Measurements from ENCODE around the gene PXN.
"Not testable (repeated sequence)": the region's sequence is repeated elsewhere in the genome, so short reads cannot be mapped to it uniquely, and the experiment has no call there.

The PXN gene

GRCh38 chr12:120261951-120262851 is 3.3 kb downstream of the PXN start:
- DNase-seq: peak; percentile 37

DNA sequence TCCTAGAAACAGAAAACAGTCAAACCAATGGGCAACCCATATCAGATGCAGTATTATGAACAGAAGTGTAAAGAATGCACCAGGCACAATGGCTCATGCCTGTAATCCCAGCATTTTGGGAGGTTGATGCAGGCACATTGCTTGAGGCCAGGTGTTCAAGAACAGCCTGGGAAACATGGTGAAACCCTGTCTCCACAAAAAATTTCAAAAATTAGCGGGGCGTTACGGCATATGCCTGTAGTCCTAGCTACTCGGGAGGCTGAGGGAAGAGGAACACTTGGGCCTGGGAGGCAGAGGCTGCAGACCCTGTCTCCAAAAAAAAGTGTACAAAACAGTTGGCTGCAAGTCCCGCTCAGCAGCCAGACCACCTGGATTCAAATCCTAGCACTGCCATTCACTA is 4.9 kb downstream of the PXN start:
- DNase-seq: no peak

- DNase-seq: no peak
These were observed 5.9 kb downstream of the PXN start for GRCh38 chr12:120259418-120260202.

DNA sequence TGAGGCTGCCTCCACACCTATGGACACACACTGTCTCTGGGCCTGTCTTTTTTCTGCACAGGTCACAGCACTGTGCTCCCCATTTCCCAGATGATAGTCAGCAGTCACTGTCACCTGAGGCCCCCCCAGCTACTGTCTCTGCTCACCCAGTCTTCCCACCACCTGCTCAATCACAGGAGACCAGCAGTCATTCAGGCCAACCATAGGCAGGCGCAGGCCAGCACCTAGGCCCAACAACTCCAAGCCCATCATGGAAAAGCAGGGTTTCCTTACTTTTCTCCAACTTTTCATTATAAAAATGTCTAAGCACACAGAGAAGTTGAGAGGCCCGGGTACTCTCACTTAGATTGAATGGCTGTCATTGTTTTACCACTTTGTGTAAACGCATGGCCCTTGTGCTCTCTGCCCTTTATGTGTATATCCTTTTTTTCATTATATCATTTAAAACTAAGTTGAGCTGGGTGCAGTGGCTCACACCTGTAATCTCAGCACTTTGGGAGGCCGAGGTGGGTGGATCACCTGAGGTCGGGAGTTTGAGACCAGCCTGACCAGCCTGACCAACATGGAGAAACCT is 7.1 kb downstream of the PXN start:
- DNase-seq: no peak

DNA sequence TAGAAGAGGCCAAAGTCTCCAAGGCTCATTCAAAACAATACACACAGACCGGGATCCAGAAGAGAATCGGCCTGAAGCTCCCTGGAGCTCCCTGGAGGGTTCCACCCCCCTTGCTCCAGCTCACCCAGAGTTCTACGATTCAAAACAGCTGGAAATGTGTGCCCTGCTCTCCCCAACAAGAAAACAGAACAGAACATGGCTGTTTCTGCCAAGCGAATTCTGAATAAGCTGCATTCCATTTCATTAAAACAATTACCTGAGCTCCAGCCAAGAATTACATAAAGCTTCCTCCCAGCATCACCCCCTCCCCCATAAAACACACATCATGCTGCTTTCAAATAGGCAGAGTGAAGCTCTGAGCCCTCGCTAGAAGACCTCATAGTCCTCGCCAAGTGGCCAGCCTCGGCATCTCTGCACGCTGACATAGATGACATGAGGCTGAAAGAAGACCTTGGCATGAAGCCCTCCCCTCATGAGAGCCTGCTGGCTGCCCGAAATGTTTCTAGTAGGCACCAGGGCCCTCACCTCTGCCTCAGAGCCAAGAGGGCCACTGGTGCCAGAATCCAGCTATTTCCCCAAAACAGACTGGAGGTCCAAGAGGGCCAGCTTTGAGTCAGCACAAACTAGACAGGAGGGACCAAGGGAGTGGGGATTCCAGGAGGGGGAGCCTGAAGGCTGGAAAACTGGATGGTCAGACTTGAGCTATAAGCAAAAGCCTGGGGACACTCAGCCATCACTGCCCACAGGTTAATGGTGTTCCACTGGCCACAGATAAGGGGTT is 8.3 kb downstream of the PXN start:
- no peak for DNase-seq

GRCh38 chr12:120254809-120255208 is 10.7 kb downstream of the PXN start:
- DNase-seq: no peak

GRCh38 chr12:120253313-120253712 is 12.2 kb downstream of the PXN start:
- DNase-seq: peak; percentile 80

DNA sequence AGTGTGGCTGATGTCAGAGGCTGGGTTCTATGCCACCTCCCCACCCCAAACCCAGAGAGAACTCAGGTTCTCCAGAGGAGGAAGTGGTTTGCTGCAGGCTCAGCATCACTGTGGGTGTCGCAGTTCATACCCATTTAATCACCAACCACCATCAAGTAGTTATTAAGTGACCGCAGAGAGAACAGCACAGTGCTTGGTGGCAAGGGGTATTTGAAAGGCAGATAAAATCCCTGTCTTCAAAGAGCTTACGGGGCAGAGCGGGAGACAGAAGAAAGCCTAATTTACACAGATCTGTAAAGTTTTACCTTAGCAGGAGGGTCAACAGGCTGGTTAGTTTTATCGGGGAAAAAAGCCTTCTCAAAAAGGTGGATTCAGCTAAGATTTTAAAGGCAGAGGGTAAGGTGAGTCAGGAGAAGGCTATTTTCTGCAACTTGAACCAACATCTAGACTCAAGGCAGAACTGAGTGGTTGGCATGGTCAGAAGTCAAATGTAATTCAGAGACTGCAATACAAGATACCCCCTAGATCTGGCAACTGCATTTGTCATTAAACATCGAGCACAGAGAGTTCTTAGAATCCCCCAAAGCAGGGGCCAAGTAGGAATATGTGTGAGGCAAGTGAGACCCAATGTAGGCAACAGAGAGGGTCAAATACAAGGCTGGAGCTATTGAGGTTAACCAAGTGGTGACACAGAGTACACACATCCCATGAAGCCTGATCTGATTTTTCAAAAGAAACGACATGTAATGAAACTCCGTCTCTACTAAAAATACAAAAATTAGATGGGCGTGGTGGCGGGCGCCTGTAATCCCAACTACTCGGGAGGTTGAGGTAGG is 13.2 kb downstream of the PXN start:
- DNase-seq: peak; percentile 91

GRCh38 chr12:120251364-120252070 is 14.0 kb downstream of the PXN start:
- DNase-seq: not testable (repeated sequence)

DNA sequence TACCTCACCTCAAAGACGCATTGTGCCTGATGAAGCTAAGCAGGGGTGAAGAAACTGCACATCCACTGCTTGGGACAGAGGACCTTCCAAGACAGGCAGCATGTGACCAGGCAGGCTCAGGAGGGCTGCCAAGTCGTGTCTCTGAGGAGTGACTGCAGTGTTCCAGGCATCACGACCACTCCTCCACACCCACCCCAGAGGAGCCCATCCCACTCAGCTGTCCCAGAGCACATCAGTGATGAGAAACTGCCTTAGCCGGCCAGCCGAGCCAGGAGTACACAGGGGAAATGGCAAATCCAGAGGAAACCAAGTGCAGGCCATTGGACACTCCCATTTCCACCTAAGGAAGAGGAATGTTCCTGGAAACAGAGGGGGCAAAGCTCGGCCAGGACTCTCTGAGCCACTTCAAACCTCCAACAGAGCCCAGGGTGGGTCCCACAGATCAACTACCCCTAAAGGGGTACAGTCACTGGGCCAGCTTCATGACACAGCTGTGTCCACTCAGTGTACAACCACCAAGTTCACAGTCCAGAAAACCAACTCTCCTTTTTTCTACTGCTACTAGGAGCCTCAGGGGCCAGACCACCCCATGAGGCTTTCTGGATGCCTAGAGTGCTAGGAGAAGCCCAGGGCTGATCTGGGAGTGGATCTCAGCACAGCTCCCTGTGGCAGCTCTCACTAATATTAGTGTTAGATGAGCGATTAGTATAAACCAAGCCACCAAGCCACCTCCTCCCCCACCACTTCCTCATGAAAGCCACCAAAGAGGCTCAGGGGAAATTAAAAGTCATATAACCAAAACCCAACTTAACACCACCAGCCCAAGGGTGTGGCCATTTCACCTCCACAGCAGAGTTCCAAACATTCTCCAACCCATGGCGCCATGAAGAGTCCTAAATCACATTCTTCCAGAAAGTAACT is 15.4 kb downstream of the PXN start:
- DNase-seq: peak; percentile 68

DNA sequence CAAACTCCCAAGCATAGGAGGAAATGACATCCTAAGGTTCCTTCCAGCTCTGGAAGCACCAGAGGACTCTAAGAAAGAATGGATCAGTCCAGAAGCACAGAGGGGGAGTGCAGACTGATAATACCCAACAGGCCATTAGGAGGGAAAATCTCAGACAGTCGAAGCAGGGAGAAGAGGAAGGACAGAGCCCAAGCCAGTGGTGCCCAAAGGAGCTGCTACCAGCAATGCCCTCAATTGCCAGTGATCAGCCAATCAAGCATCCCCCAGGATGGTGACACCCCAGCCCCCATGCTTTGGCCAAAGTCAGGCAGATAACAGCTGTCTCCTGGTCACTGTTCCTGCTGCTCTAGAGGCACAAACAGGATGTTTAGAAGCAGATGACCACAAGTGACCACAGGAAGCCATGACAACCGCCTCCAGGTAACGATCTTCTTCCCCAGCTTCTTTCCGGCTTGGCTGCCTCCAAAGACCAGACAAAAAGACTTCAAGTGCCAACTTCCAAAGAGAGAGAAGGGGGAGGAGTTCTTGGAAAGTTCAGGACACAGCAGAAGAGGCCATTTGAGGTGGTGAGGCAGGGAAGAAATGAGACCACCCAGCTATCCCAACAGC is 16.2 kb downstream of the PXN start:
- DNase-seq: no peak

- DNase-seq: no peak
These were observed 17.9 kb downstream of the PXN start for GRCh38 chr12:120247621-120248030.

DNA sequence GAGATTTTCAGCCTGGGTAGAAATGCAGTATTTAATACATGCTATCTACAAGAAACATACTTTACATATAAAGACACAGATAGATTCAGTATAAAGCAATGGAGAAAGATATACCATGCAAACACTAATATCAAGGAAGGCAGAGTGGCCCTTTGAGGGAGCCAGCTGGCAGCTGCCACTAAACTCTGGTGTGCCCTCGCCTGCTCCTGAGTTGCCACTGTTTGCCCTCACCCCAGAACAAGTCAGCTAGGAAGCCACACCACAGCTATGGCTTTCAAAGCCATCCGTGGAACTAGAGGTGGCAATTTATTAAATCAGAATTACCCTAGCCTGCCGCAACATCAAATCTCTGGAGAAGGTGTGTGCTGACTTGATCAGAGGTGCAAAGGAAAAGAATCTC is 18.3 kb downstream of the PXN start:
- no peak for DNase-seq

- DNase-seq: not testable (repeated sequence)
These were observed 18.8 kb downstream of the PXN start for GRCh38 chr12:120246705-120247104.

DNA sequence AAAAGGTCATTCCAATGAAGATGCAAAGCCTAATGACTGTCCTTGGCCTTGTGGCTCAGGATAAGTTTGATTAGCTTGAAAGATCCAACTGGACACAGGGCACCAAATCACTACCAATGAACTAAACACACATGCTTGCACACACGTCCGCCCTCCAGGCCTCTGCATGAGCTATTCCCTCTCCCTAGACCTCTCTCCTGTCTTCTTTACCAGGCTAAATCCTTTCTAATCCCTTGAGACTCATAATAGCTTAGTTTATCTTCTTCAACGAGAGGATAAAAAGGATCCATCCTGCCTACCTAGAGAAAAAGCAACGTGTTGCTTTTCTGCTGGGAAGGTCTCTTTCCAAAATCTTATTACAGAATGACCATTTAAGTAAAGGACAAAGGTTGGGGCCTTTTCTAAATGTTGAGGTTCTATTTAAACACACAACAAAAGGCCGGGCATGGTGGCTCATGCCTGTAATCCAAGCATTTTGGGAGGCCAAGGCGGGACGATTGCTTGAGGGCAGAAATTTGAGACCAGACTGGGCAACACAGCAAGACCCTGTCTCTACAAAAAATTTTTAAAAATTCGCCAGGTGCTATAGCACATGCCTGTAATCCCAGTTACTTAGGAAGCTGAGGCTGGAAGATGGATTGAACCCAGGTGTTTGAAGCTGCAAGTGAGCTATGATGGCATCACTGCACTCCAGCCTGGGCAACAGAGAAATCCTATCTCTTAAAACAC is 22.4 kb downstream of the PXN start:
- DNase-seq: no peak

DNA sequence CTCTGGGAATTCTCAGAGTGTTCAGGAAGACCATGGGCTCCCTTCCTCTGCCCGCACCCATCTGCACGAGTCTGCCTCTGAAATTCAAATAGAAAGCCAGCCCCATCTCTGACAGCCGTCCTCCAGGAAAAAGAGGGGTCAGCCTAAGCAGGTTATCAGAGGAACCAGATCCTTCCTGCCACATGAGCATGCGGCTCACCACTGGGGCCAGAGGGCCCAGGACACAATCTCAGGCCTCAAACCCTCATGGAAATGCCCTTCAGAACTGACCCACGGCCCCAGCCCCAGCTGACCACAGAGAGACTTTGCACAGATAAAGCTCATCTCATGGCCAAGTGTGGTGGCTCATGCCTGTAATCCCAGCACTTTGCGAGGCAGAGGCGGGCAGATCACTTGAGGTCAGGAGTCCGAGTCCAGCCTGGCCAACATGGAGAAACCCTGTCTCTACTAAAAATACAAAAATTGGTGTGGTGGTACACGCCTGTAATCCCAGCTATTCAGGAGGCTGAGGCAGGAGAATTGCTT is 23.2 kb downstream of the PXN start:
- no peak for DNase-seq

DNA sequence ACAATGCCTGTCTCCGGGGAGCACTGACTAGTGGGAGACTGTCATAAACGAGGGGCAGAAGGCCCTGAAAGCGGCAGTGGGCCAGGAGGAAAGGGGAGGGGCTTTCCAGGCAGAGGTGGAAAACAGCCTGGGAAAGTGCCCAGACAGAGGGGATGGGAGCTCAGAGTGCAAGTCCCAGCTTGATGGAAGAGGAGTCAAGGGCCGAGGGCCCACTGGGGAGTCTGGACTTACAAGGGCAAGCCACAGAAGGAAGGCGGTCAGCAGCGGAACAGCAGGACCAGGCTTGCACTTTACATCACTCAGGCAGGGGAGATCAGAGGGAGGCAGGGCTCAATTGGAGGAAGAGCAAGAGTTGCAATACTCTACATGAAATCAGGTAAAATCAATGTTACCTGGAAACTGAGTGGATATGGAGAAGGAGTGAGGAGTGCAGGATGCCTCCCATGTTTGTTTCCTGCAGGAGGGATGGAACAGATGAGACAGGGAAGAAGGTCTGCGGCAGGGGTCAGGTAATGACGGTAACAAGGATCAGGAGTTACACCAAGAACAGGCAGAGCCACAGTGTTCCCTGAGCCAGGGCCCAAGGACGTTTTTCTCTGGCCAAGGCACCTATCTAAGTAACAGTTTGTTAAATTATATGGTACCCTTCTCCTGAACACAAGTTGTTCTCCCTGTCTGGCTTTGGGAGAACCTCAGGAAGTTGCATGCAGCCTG is 23.8 kb downstream of the PXN start:
- DNase-seq: no peak

DNA sequence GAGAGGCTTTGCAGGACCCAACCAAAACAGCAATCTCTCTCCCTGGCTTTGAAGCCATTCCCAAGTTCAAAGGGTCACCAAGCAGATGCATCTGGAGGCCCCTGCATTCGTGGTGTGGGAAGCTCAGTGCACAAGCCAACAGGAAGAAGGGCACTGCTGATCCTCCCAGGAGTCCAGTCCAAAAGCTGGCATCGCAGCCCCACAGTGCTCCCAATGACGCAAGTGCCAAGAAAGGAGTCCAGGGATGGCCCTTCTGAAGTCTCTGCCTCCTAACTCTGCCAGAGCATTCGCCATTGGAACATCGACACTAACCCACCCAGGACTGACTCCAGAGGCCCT is 25.1 kb downstream of the PXN start:
- DNase-seq: no peak
